OCI-LY7 (cell line): ENCODE results near the gene RXFP3. TPM values are rescaled to one million over a fixed set of nuclear protein-coding genes. Genes with fewer than 3 reads are reported as not detected.

ENCODE experiments used
- BruUV-seq: library from RNA; stranded (reverse); fragments of 400-500 nt; replicated peaks from 2 replicates; lab custom pipeline; 2021; lab: Mats Ljungman, UMichigan
- CTCF ChIA-PET: fragments of 300-600 bp; sonication (Branson Sonifier 250); formaldehyde crosslinking; loops from one replicate; lab custom pipeline; 2022; ENCODE audit warnings: antibody characterized with exemption; ENCODE audit not compliant: unreplicated experiment; lab: Charles Lee
- POLR2A ChIA-PET: fragments of 300-600 bp; sonication (Branson Sonifier 250); formaldehyde crosslinking; loops from one replicate; lab custom pipeline; 2022; ENCODE audit warnings: antibody characterized with exemption; lab: Charles Lee
- DNase-seq: peaks from one replicate; pipeline ENCODE4 v3.0.0-alpha.2; 2015; ENCODE audit warnings: low spot score
- H2AFZ ChIP-seq: fragments of 200-600 bp; sonication (generic), shearing (Covaris generic); 2 replicates; pipeline ENCODE4 v1.6.1; 2014; ENCODE audit warnings: mild to moderate bottlenecking, antibody characterized with exemption, low read length, moderate library complexity
- H3K27ac ChIP-seq: fragments of 200-600 bp; sonication (generic); 2 replicates; pipeline ENCODE4 v1.5.1; 2014; ENCODE audit warnings: mixed run types, low read depth, mild to moderate bottlenecking, moderate library complexity, low read length, inconsistent platforms; ENCODE audit not compliant: poor library complexity, severe bottlenecking
- H3K36me3 ChIP-seq: fragments of 200-600 bp; sonication (generic); 2 replicates; pipeline ENCODE4 v1.6.1; 2014; ENCODE audit warnings: mild to moderate bottlenecking, antibody characterized with exemption, low read length, moderate library complexity, mixed read lengths; ENCODE audit not compliant: insufficient read depth
- H3K4me1 ChIP-seq: fragments of 200-600 bp; sonication (generic); 2 replicates; pipeline ENCODE4 v1.5.1; 2014; ENCODE audit warnings: mild to moderate bottlenecking, low read length; ENCODE audit not compliant: insufficient read depth, poor library complexity, severe bottlenecking
- H3K4me2 ChIP-seq: fragments of 200-600 bp; sonication (generic); 2 replicates; pipeline ENCODE4 v1.6.1; 2014; ENCODE audit warnings: mild to moderate bottlenecking, low read length
- H3K4me3 ChIP-seq: fragments of 200-600 bp; sonication (generic); 2 replicates; pipeline ENCODE4 v1.5.1; 2014; ENCODE audit warnings: mild to moderate bottlenecking, low read depth, low read length; ENCODE audit not compliant: poor library complexity, severe bottlenecking
- H3K79me2 ChIP-seq: fragments of 200-600 bp; sonication (generic); 2 replicates; pipeline ENCODE4 v1.6.1; 2016; ENCODE audit warnings: low read depth, mild to moderate bottlenecking, low read length, moderate library complexity, mixed read lengths; ENCODE audit not compliant: insufficient read depth
- H3K9me2 ChIP-seq: fragments of 200-600 bp; sonication (generic); 2 replicates; pipeline ENCODE4 v1.6.1; 2016; ENCODE audit warnings: mild to moderate bottlenecking, low read length, mixed read lengths; ENCODE audit not compliant: insufficient read depth
- H3K9me3 ChIP-seq: fragments of 200-600 bp; sonication (generic); 2 replicates; pipeline ENCODE4 v1.6.1; 2014; ENCODE audit warnings: mild to moderate bottlenecking, mixed run types, low read length, mixed read lengths
- H4K20me1 ChIP-seq: fragments of 200-600 bp; sonication (generic); 2 replicates; pipeline ENCODE4 v1.6.1; 2014; ENCODE audit warnings: mild to moderate bottlenecking, antibody characterized with exemption, low read length, moderate library complexity, mixed read lengths; ENCODE audit not compliant: insufficient read depth
- CTCF ChIP-seq: fragments of 200-600 bp; sonication (generic); conservative IDR thresholded peaks from 2 replicates; pipeline ENCODE4 v1.5.1; 2014; ENCODE audit warnings: mild to moderate bottlenecking, antibody characterized with exemption, low read length, moderate library complexity, mixed read lengths
- EZH2phosphoT487 ChIP-seq: fragments of 200-600 bp; sonication (generic); IDR thresholded peaks from 2 replicates; pipeline ENCODE4 v1.6.1; 2018; ENCODE audit warnings: low read depth, borderline replicate concordance, mild to moderate bottlenecking, mixed run types, antibody characterized with exemption, low read length, moderate library complexity, mixed read lengths
- intact Hi-C: fragments of 100-400 bp; cut with micrococcal nuclease; formaldehyde crosslinking; loops from one replicate; pipeline ENCODE4 v1.10.0; 2022; ENCODE audit not compliant: unreplicated experiment
- total RNA-seq, 2 experiments: library from RNA; depleted of rRNA in 1 of 2; stranded (reverse); fragments of >200 nt in 1 of 2; shearing (Covaris generic) in 1 of 2; gene quantifications; 2 replicates each; pipeline ENCODE4 v1.2.3, GENCODE V29; 2014 to 2022

Gene RXFP3
- total RNA-seq, 2 experiments from 2014 or later, result not detected

GRCh38 chr5:33928283-33928682, 7.9 kb upstream of the RXFP3 start:
- Histone ChIP-seq H3K4me2 (no peak overlapping the region), H3K9me2 (no peaks in the 10 kb centered on the region), H2AFZ (no peak overlapping the region), H3K4me3 (no peak overlapping the region), H4K20me1 (no peaks in the 10 kb centered on the region), H3K79me2 (no peaks in the 10 kb centered on the region), H3K36me3 (no peaks in the 10 kb centered on the region), H3K27ac (no peak overlapping the region), H3K4me1 (no peaks in the 10 kb centered on the region), H3K9me3 (no peaks in the 10 kb centered on the region)
- DNase-seq, result no peak
- intact Hi-C loops, result no loop called here
- ChIA-PET POLR2A (no interaction called here), CTCF (no interaction called here)
- TF ChIP-seq EZH2phosphoT487, result no peak
- no peak for TF ChIP-seq CTCF
- BruUV-seq, result no TSS peak

DNA sequence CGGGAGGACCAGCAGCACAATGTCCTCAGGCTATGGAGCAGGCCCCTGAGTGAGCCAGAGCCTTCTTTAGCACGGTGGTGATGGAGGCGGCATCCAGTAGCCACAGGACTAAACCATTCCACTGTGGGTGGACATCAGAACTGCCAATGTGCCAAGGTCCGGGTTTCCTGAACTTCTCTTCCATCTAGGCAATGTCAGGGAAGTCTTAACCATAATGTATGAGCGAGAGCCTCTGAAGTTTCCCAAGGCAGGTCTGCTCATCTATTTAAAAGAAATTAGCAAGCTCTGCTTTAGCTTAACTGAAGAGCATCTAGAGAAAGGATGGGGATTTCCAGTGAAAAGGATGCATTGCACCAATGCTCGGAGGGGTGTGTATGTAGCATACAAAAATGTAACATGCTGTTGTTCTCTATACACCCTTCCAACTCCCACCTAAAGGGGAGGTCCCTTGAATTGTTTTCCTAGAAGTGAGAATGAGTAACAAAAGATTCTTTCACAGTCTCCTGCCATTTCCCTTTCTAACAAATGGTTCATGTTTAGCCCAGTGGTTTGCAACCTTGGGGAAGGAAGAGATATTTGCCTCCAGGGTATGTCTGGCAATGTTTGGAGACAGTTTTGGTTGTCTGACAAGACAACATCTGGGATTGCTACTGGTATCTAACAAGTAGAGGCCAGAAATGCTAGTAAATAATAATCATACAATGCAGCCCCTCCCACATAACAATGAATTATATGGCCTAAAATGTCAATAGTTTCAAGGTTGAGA, 6.1 kb upstream of the RXFP3 start:
- Histone ChIP-seq H3K4me3 (no peak overlapping the region), H4K20me1 (no peaks in the 10 kb centered on the region), H3K36me3 (no peaks in the 10 kb centered on the region), H2AFZ (no peak overlapping the region), H3K9me2 (no peaks in the 10 kb centered on the region), H3K79me2 (no peaks in the 10 kb centered on the region), H3K27ac (no peak overlapping the region), H3K9me3 (no peaks in the 10 kb centered on the region), H3K4me1 (no peaks in the 10 kb centered on the region), H3K4me2 (no peak overlapping the region)
- POLR2A ChIA-PET, result no interaction called here
- no peak for DNase-seq
- no TSS peak for BruUV-seq
- CTCF ChIA-PET, result no interaction called here
- intact Hi-C loops, result no loop called here
- TF ChIP-seq EZH2phosphoT487, result no peak
- TF ChIP-seq CTCF, result no peak

DNA sequence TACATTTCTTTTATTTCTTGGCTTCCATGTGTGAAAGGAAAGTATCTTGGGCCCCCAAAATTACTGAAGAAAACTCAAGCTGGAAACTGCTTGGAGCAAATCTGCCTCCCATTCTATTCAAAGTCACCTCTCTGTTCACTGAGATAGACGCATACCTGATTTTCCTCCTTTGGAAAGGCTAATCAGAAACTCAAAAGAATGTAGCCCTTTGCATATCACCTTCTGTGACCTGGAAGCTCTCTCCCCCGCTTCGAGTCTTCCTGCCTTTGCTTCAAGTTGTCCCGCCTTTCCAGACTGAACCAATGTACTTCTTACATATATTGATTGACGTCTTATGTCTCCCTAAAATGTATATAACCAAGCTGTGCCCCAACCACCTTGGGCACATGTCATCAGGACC, 5.0 kb upstream of the RXFP3 start:
- intact Hi-C loops, result no loop called here

More for the DNA sequence above, 5.0 kb upstream of the RXFP3 start:
- no peak for DNase-seq
- CTCF ChIA-PET, result no interaction called here
- Histone ChIP-seq H3K27ac (no peak overlapping the region), H3K9me2 (no peaks in the 10 kb centered on the region), H3K4me3 (no peak overlapping the region), H3K9me3 (no peaks in the 10 kb centered on the region), H3K79me2 (no peaks in the 10 kb centered on the region), H3K4me2 (no peak overlapping the region), H3K36me3 (no peaks in the 10 kb centered on the region), H3K4me1 (no peaks in the 10 kb centered on the region), H2AFZ (no peak overlapping the region), H4K20me1 (no peaks in the 10 kb centered on the region)
- BruUV-seq, result no TSS peak
- POLR2A ChIA-PET, result no interaction called here
- TF ChIP-seq CTCF (no peak), EZH2phosphoT487 (no peak)
